ENCODE measurements around the gene UQCR10. TPM values are rescaled to one million over a fixed set of nuclear protein-coding genes. Genes with fewer than 3 reads are reported as not detected.

The UQCR10 gene
- polyA plus RNA-seq (2013, experiment 1 of 2), result 145 TPM
- polyA plus RNA-seq (2013, experiment 2 of 2), result 148 TPM

GRCh38 chr22:29767171-29768051, at the start of gene UQCR10:
Gene UQCR10 (plus strand): TSS chr22:29767369. CDS start chr22:29767399, 30 bp downstream.
- Histone ChIP-seq H3K4me1 (ENCODE audit: control insufficient read depth, insufficient read depth, low read depth, low read length) (peaks cover 14% of the 10 kb centered on the region), H2BK5ac (ENCODE audit: low read depth, low read length, poor library complexity, severe bottlenecking) (no peak within 1 kb of the TSS), H3K27me3 (ENCODE audit: control insufficient read depth in 1 of 2, insufficient read depth in 1 of 2, low read length in 2 of 2) (no peaks in the 10 kb centered on the region), H3K14ac (ENCODE audit: low read length in 2 of 2) (peak within 1 kb of the TSS in 1 of 2 experiments; percentile 99), H2AFZ (ENCODE audit: low read depth, low read length) (peak within 1 kb of the TSS; percentile 88), H3K36me3 (ENCODE audit: control insufficient read depth in 1 of 2, insufficient read depth in 2 of 2, low read depth in 1 of 2, low read length in 2 of 2) (peaks cover 19 to 24% of the 10 kb centered on the region in 2 experiments), H3K4ac (ENCODE audit: low read depth in 1 of 2, low read length in 2 of 2) (peak within 1 kb of the TSS; percentile 36 to 92), H2AK5ac (ENCODE audit: low read length, severe bottlenecking) (no peak within 1 kb of the TSS), H2BK120ac (ENCODE audit: low read depth, low read length) (no peak within 1 kb of the TSS), H3K79me1 (replicated peaks; ENCODE audit: low read length, poor library complexity, severe bottlenecking) (peaks cover 22% of the 10 kb centered on the region), H4K8ac (ENCODE audit: low read length) (peak within 1 kb of the TSS; percentile 83), H4K91ac (ENCODE audit: low read length) (peak within 1 kb of the TSS; percentile 94), H3K4me2 (ENCODE audit: low read length, poor library complexity, severe bottlenecking) (peak within 1 kb of the TSS; percentile 84), H3K27ac (ENCODE audit: low read length, poor library complexity, severe bottlenecking) (peak within 1 kb of the TSS; percentile 79), H3K9ac (ENCODE audit: low read length) (peak within 1 kb of the TSS; percentile 97), H3K9me3 (ENCODE audit: control insufficient read depth, low read length) (no peaks in the 10 kb centered on the region), H2BK15ac (ENCODE audit: low read depth, poor library complexity, severe bottlenecking) (no peak within 1 kb of the TSS), H3K18ac (ENCODE audit: low read depth in 1 of 2, low read length in 2 of 2) (peak within 1 kb of the TSS; percentile 86 to 100), H3K23ac (ENCODE audit: low read length in 2 of 2) (no peak within 1 kb of the TSS), H2BK12ac (ENCODE audit: low read length in 2 of 2) (no peak within 1 kb of the TSS), H3K4me3 (ENCODE audit: insufficient read depth in 1 of 2, low read depth in 1 of 2, low read length in 2 of 2) (peak within 1 kb of the TSS; percentile 97)
- DNase-seq, result peak; percentile 94
- WGBS, result 2% methylated on average over 38 of the region's 46 CpGs

GRCh38 chr22:29717789-29718188, 49.4 kb upstream of the UQCR10 start:
- H3K79me1 ChIP-seq (replicated peaks; ENCODE audit: low read length, poor library complexity, severe bottlenecking), result no peaks in the 10 kb centered on the region
- no peak overlapping the region for H2AFZ ChIP-seq (ENCODE audit: low read depth, low read length)
- H4K91ac ChIP-seq (ENCODE audit: low read length), result no peak overlapping the region
- H3K14ac ChIP-seq (ENCODE audit: low read length in 2 of 2), result no peak overlapping the region
- no peak overlapping the region for H2AK5ac ChIP-seq (ENCODE audit: low read length, severe bottlenecking)
- no peaks in the 10 kb centered on the region for H3K9me3 ChIP-seq (ENCODE audit: control insufficient read depth, low read length)
- no peak overlapping the region for H3K9ac ChIP-seq (ENCODE audit: low read length)
- no peak overlapping the region for H3K18ac ChIP-seq (ENCODE audit: low read depth in 1 of 2, low read length in 2 of 2)
- H2BK12ac ChIP-seq (ENCODE audit: low read length in 2 of 2), result no peak overlapping the region
- H3K23ac ChIP-seq (ENCODE audit: low read length in 2 of 2), result no peak overlapping the region
- no peaks in the 10 kb centered on the region for H3K36me3 ChIP-seq (ENCODE audit: control insufficient read depth in 1 of 2, insufficient read depth in 2 of 2, low read depth in 1 of 2, low read length in 2 of 2)
- no peak overlapping the region for H2BK15ac ChIP-seq (ENCODE audit: low read depth, poor library complexity, severe bottlenecking)
- 70% methylated on average over 8 of the region's 11 CpGs for WGBS
- no peak overlapping the region for H2BK5ac ChIP-seq (ENCODE audit: low read depth, low read length, poor library complexity, severe bottlenecking)
- H3K27ac ChIP-seq (ENCODE audit: low read length, poor library complexity, severe bottlenecking), result no peak overlapping the region
- H3K4me3 ChIP-seq (ENCODE audit: insufficient read depth in 1 of 2, low read depth in 1 of 2, low read length in 2 of 2), result no peak overlapping the region
- H2BK120ac ChIP-seq (ENCODE audit: low read depth, low read length), result no peak overlapping the region
- no peak overlapping the region for H3K4me2 ChIP-seq (ENCODE audit: low read length, poor library complexity, severe bottlenecking)
- DNase-seq, result no peak
- peaks cover 67 to 91% of the 10 kb centered on the region in 2 experiments for H3K27me3 ChIP-seq (ENCODE audit: control insufficient read depth in 1 of 2, insufficient read depth in 1 of 2, low read length in 2 of 2)
- no peak overlapping the region for H3K4ac ChIP-seq (ENCODE audit: low read depth in 1 of 2, low read length in 2 of 2)
- H3K4me1 ChIP-seq (ENCODE audit: control insufficient read depth, insufficient read depth, low read depth, low read length), result peaks cover 18% of the 10 kb centered on the region
- no peak overlapping the region for H4K8ac ChIP-seq (ENCODE audit: low read length)

GRCh38 chr22:29718949-29719898, 47.9 kb upstream of the UQCR10 start:
- 69% methylated on average over 18 of the region's 24 CpGs for WGBS

More at GRCh38 chr22:29718949-29719898, 47.9 kb upstream of the UQCR10 start:
- no peak overlapping the region for H2BK120ac ChIP-seq (ENCODE audit: low read depth, low read length)
- H3K23ac ChIP-seq (ENCODE audit: low read length in 2 of 2), result no peak overlapping the region
- no peak overlapping the region for H2BK5ac ChIP-seq (ENCODE audit: low read depth, low read length, poor library complexity, severe bottlenecking)
- H3K9ac ChIP-seq (ENCODE audit: low read length), result no peak overlapping the region
- H3K79me1 ChIP-seq (replicated peaks; ENCODE audit: low read length, poor library complexity, severe bottlenecking), result no peaks in the 10 kb centered on the region
- H3K9me3 ChIP-seq (ENCODE audit: control insufficient read depth, low read length), result no peaks in the 10 kb centered on the region
- no peaks in the 10 kb centered on the region for H3K36me3 ChIP-seq (ENCODE audit: control insufficient read depth in 1 of 2, insufficient read depth in 2 of 2, low read depth in 1 of 2, low read length in 2 of 2)
- H3K14ac ChIP-seq (ENCODE audit: low read length in 2 of 2), result no peak overlapping the region
- no peak overlapping the region for H2BK15ac ChIP-seq (ENCODE audit: low read depth, poor library complexity, severe bottlenecking)
- H3K27ac ChIP-seq (ENCODE audit: low read length, poor library complexity, severe bottlenecking), result no peak overlapping the region
- no peak overlapping the region for H4K91ac ChIP-seq (ENCODE audit: low read length)
- peaks cover 18% of the 10 kb centered on the region for H3K4me1 ChIP-seq (ENCODE audit: control insufficient read depth, insufficient read depth, low read depth, low read length)
- no peak overlapping the region for H2AK5ac ChIP-seq (ENCODE audit: low read length, severe bottlenecking)
- H2BK12ac ChIP-seq (ENCODE audit: low read length in 2 of 2), result no peak overlapping the region
- peak overlapping the region; percentile 17 for H3K4me2 ChIP-seq (ENCODE audit: low read length, poor library complexity, severe bottlenecking)
- DNase-seq, result no peak
- no peak overlapping the region for H3K4ac ChIP-seq (ENCODE audit: low read depth in 1 of 2, low read length in 2 of 2)
- no peak overlapping the region for H4K8ac ChIP-seq (ENCODE audit: low read length)
- H3K18ac ChIP-seq (ENCODE audit: low read depth in 1 of 2, low read length in 2 of 2), result no peak overlapping the region
- peaks cover 68 to 92% of the 10 kb centered on the region in 2 experiments for H3K27me3 ChIP-seq (ENCODE audit: control insufficient read depth in 1 of 2, insufficient read depth in 1 of 2, low read length in 2 of 2)
- no peak overlapping the region for H3K4me3 ChIP-seq (ENCODE audit: insufficient read depth in 1 of 2, low read depth in 1 of 2, low read length in 2 of 2)
- no peak overlapping the region for H2AFZ ChIP-seq (ENCODE audit: low read depth, low read length)

All from mesenchymal stem cell (in vitro differentiated cells and primary cell).